H7 (cell line): ENCODE measurements around the gene ELN. TPM values are rescaled to one million over a fixed set of nuclear protein-coding genes. Genes with fewer than 3 reads are reported as not detected.
A peak's percentile ranks its signal among the peaks of the same experiment; 100 is the strongest.

ENCODE experiments used
- DNase-seq: peaks from one replicate; pipeline ENCODE4 v3.0.0; 2012
- H3K27me3 ChIP-seq: 2 replicates; pipeline ENCODE4 v1.6.0; 2011; ENCODE audit warnings: mild to moderate bottlenecking, low read length; ENCODE audit not compliant: control insufficient read depth, insufficient read depth
- H3K36me3 ChIP-seq: replicated peaks from 2 replicates; pipeline ENCODE4 v1.5.1; 2011; ENCODE audit warnings: low read length; ENCODE audit not compliant: control insufficient read depth, insufficient read depth
- H3K4me3 ChIP-seq: 2 replicates; pipeline ENCODE4 v1.5.1; 2011; ENCODE audit warnings: low read depth, mild to moderate bottlenecking, control low read depth, low read length, moderate library complexity; ENCODE audit not compliant: insufficient read depth
- total RNA-seq: library from RNA; depleted of rRNA; stranded (reverse); fragments of >200 nt; shearing (Covaris generic); gene quantifications from 2 replicates; pipeline ENCODE4 v1.2.3, GENCODE V29; 2014

ELN gene
- total RNA-seq, 1 experiment from 2014 or later = 2.7 TPM

DNA sequence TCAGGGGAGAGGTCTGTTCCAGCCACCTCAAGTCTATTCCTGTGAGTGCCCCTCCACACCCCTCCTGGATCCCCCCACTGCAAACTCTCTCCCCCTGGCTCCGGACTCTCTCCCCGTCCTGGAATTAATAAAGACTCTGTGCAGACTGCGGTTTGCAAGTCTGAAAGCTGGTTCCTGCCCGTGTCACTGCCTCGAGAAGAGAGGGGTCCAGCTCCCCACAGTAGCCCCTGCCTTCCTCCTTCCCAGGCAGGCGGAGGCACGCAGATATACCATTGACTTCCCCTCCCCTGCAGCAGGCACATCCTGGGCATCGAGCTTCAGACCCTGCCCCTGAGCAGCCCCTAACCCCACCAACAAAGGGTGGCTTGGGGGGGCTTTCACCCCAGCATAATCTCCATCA is 2.2 kb upstream of the ELN start:
- no peaks in the 10 kb centered on the region for H3K36me3 ChIP-seq
- H3K4me3 ChIP-seq = no peak overlapping the region
- no peak for DNase-seq
- peaks cover 1% of the 10 kb centered on the region; the same call in 1 of the 2 replicates for H3K27me3 ChIP-seq

DNA sequence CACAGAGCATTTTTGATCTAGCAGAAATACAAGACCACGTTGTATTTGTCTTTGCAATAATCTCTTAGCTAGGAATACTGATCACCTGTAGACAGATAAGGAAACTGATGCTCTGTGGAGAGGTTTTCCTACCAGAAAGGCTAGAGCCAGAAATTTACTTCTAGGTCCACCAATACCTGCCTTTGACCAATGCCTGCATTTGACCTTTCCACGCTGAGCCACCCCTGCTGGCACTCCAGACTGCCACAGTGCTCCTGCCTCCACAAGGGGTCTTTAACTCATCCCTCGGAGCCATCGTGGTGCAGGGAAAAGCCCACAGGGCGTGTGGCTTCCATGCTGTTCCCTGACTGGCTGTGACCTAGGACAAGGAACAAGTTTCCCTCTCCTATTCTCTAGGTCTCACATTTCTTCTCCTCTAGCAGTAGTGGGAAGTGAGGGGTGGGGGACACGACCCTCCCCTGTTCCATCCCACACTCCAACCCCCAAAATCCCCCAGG is 1.5 kb upstream of the ELN start:
- no peaks in the 10 kb centered on the region for H3K36me3 ChIP-seq
- no peak overlapping the region for H3K4me3 ChIP-seq
- peaks cover 1% of the 10 kb centered on the region; the same call in 1 of the 2 replicates for H3K27me3 ChIP-seq
- DNase-seq = no peak

GRCh38 chr7:74026903-74027682 is 880 bp upstream of the ELN start:
- Histone ChIP-seq H3K36me3 (no peaks in the 10 kb centered on the region), H3K27me3 (peaks cover 1% of the 10 kb centered on the region; the same call in 1 of the 2 replicates), H3K4me3 (no peak overlapping the region)
- peak; percentile 93 for DNase-seq

DNA sequence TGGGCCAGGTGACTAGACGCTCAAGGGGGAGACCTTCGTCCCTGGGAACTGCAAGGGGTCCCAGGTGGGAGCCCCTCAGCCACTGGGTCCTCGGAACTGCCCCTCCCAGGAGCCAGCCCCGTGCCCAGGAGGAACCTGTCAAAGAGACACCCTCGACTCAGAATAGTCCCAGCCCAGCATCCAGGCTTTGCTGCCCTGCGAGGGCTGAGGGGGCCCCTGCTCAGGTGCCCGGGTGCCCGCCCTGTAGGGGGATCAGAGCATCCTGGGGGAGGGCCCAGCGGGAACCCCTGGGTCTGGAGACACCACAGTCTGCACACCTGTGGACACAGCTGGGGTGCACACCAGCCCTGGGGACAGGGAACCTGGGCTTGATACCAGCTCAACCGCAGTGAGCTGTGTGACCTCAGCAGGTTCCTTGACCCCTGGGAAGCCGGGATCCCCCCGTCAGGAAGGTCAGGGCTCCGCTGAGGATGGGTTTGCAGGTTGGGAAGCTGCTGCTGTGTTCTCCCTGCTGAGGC is 407 bp downstream of the ELN start:
- no peak for DNase-seq
- Histone ChIP-seq H3K36me3 (no peaks in the 10 kb centered on the region), H3K27me3 (peaks cover 1% of the 10 kb centered on the region; the same call in 1 of the 2 replicates), H3K4me3 (no peak overlapping the region)

DNA sequence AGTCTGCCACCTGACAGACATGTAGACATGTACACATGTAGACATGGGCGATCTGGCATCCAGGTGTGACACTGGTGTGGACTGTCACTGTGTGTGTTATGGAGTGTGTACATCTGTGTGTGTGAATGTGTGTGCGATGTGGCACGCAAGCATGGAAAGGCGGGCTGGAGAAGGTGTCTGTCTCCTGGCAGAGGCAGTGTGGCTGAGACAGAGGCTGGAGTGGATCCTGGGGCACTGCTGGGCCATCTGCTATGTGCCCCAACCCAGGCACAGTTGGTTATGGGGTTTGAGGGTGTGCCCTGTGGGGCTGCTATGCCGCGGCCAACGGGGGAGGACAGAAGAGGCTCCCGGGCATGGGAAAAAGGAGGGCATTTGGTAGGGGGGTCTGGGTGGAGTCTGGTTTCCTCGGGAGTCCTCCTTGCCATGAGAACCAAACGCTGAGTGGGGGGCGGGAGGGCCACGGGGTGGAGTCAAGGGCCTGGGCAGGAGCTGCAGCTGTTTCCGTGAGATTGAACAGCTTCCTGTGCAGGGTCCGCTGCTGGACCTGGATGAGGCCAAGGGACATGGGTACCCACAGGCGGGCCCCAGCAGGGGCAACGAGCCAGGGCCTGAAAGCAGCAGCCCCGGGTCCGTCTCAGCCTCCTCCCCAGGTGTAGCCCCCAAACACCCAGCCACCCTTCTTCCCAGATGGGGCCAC is 1.3 kb downstream of the ELN start:
- DNase-seq = no peak

DNA sequence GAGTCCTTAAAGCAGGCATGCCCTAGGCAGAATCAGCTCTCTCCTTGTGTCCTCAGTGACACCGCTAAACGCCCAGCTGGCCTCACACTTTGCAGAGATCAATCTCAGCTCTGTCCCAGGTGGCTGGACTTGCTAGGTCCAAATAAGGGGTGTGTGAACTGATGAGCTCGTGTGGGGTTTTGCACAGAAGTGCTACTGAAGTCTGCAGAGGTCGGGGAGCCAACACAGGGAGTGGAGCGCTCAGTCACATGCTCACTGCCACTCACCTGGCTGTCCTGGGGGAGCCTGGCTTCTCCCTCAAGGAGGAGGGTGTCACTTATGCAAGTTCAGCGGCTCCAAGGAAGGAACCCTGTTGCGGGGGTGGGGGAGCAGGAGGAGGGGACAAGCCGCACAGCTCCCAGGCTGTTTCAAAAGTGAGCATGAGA is 2.0 kb downstream of the ELN start:
- Histone ChIP-seq H3K4me3 (no peak overlapping the region), H3K36me3 (no peaks in the 10 kb centered on the region), H3K27me3 (peaks cover 1% of the 10 kb centered on the region; the same call in 1 of the 2 replicates)
- no peak for DNase-seq

More for the DNA sequence above, 1.3 kb downstream of the ELN start:
- Histone ChIP-seq H3K4me3 (no peak overlapping the region), H3K36me3 (no peaks in the 10 kb centered on the region), H3K27me3 (peaks cover 1% of the 10 kb centered on the region; the same call in 1 of the 2 replicates)

GRCh38 chr7:74030861-74031260 is 2.9 kb downstream of the ELN start:
- no peak overlapping the region for H3K4me3 ChIP-seq
- H3K27me3 ChIP-seq = peaks cover 1% of the 10 kb centered on the region; the same call in 1 of the 2 replicates
- H3K36me3 ChIP-seq = no peaks in the 10 kb centered on the region
- no peak for DNase-seq

- H3K4me3 ChIP-seq = no peak overlapping the region
- no peak for DNase-seq
- H3K36me3 ChIP-seq = no peaks in the 10 kb centered on the region
- peaks cover 1% of the 10 kb centered on the region; the same call in 1 of the 2 replicates for H3K27me3 ChIP-seq
These were observed 3.6 kb downstream of the ELN start for GRCh38 chr7:74031403-74032190.

DNA sequence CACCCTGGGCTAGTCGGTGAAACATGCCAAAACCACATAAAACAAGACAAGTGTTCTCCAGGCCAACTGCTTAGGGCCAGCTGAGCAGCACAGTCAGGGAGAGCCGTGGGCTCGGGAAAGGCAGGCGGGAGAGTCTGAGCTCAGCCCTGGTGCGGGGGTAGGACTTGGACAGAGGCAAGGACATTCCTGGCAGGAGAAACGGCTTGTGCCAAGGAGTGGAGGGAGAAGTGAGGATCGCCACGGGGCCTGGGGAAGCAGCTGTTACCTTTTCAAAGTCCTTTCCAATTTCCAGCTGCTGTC is 4.2 kb downstream of the ELN start:
- no peak overlapping the region for H3K4me3 ChIP-seq
- H3K36me3 ChIP-seq = no peaks in the 10 kb centered on the region
- no peak for DNase-seq
- peaks cover 1% of the 10 kb centered on the region; the same call in 1 of the 2 replicates for H3K27me3 ChIP-seq

GRCh38 chr7:74032624-74033371 is 4.8 kb downstream of the ELN start:
- Histone ChIP-seq H3K4me3 (no peak overlapping the region), H3K27me3 (peaks cover 1% of the 10 kb centered on the region; the same call in 1 of the 2 replicates), H3K36me3 (no peaks in the 10 kb centered on the region)
- DNase-seq = no peak

- no peaks in the 10 kb centered on the region for H3K36me3 ChIP-seq
- no peaks in the 10 kb centered on the region for H3K27me3 ChIP-seq
- peak; percentile 74 for DNase-seq
- no peak overlapping the region for H3K4me3 ChIP-seq
These were observed 5.7 kb downstream of the ELN start for GRCh38 chr7:74033372-74034311.

- Histone ChIP-seq H3K36me3 (no peaks in the 10 kb centered on the region), H3K27me3 (no peaks in the 10 kb centered on the region), H3K4me3 (no peak overlapping the region)
- DNase-seq = no peak
These were observed 9.6 kb downstream of the ELN start for GRCh38 chr7:74037609-74038008.
